CD4-positive, alpha-beta T cell treated with Interleukin-6 at 100 ng/mL for 8 hours (primary cell): Measurements from ENCODE around the gene CCDC14.
"Not testable (repeated sequence)": the region's sequence is repeated elsewhere in the genome, so short reads cannot be mapped to it uniquely, and the experiment has no call there.

Source experiments
- DNase-seq: peaks from one replicate; pipeline ENCODE4 v3.0.0-alpha.2; 2020; ENCODE audit warnings: mixed read lengths, low spot score

CCDC14 gene

GRCh38 chr3:123899300-123899865, 61.6 kb downstream of the CCDC14 start:
- no peak for DNase-seq

DNA sequence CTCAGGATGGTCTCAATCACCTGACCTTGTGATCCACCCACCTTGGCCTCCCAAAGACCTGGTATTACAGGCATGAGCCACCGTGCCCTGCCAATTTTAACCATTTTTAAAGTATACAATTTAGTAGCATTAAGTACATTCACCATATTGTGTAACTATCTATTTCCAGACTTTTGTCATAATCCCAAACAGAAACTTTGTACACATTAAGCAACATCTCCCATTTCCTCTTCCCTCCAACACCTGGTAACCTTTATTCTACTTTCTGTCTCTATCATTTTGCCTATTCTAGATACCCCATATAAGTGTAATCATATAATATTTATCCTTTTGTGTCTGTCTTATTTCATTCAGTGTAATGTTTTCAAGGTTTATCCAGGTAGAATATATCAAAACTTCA, 68.0 kb downstream of the CCDC14 start:
- DNase-seq, result no peak

- no peak for DNase-seq
Observed at GRCh38 chr3:123892195-123892594, 68.8 kb downstream of the CCDC14 start.

GRCh38 chr3:123890991-123891390, 70.0 kb downstream of the CCDC14 start:
- not testable (repeated sequence) for DNase-seq

DNA sequence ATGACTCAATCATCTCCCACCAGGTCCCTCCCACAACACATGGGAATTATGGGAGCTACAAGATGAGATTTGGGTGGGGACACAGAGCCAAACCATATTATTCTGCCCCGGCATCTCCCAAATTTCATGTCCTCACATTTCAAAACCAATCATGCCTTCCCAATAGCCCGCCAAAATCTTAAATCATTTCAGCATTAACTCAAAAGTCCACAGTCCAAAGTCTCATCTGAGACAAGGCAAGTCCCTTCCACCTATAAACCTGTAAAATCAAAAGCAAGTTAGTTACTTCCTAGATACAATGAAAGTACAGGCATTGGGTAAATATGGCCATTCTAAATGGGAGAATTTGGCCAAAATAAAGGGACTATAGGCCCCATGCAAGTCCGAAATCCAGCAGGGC, 70.9 kb downstream of the CCDC14 start:
- DNase-seq, result not testable (repeated sequence)

- DNase-seq, result no peak
Observed at GRCh38 chr3:123884993-123885392, 76.0 kb downstream of the CCDC14 start.

- DNase-seq, result no peak
Observed at GRCh38 chr3:123884203-123884831, 76.7 kb downstream of the CCDC14 start, which contains the start of gene MYLK. Gene MYLK (minus strand): TSS chr3:123884332. CDS start chr3:123793841, 90,491 bp downstream.

DNA sequence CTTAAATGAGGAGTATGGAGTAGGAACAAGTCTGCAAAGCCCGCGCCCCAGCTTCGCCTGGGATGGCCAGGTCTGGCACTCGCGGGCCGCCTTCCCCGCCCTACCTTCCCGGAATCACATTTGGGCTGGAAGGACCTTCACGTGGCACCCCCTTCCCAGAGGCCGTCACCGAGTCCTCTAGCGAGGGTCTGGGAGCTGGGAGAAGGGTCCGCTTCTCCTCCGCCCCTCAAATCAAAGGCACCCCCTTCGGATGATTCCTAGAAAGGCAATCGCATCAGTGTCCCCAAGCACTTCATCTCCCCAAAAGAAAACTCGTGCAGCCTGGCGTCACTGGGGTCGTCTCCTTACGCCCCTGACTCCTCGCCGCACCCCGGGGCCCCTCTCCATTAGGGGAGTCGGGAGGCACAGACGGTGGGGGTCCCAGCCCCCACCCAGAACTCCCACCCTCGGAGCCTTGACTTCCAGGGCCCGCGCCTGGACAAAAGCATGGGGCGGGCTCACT, 77.3 kb downstream of the CCDC14 start:
- no peak for DNase-seq

DNA sequence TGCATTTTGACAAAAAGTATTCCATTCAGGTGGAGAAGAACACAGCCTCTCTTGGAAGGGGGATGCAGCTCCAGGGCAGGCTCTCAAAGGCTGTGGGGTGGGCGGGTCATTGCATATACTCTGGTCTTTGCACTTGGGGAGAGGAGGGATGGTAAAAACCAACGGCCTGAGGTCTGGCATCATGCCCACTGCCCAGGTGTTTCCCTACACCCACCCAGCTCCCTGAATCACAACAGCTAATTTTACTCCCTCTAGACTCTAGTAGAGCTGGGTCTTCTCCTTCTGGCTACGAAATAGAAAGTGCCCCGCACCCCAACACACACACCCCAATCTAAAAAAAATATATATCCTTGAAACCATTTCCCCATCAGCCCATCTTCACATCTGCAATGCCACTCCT, 77.9 kb downstream of the CCDC14 start:
- no peak for DNase-seq

DNA sequence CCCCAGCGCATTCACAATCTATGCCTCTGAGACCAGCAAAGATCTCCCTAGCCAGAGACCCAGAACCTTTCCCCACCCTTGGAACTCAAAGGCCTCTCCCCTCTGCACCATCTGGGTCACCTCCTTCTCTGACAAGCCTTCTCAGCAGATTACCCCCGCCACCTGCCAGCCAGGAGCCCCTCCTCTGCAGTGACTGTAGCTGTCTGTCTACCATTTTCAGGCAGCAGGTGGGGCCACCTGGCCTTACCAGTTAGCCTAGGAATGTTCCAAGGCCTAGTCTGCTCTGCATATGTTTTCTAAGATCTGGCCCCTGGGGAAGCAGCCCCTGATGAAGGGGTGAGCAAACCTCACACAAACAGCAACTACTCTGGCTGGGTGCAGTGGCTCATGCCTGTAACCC, 79.3 kb downstream of the CCDC14 start:
- DNase-seq, result no peak

- DNase-seq, result no peak
Observed at GRCh38 chr3:123880998-123881561, 79.9 kb downstream of the CCDC14 start.

DNA sequence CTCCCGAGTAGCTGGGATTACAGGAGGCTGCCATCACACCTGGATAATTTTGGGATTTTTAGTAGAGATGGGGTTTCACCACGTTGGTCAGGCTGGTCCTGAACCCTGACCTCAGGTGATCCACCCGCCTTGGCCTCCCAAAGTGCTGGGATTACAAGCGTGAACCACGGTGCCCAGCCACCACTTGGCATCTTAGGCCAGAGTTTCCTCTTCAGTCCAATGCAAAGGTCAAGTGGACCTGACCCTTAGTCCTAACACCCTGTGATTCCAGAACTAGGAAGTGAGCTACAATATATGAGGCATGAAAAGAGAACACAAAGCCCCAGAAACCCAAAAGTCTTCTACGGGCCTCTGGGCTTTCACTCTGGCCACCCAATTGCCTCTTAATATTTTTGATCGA, 82.2 kb downstream of the CCDC14 start:
- no peak for DNase-seq

DNA sequence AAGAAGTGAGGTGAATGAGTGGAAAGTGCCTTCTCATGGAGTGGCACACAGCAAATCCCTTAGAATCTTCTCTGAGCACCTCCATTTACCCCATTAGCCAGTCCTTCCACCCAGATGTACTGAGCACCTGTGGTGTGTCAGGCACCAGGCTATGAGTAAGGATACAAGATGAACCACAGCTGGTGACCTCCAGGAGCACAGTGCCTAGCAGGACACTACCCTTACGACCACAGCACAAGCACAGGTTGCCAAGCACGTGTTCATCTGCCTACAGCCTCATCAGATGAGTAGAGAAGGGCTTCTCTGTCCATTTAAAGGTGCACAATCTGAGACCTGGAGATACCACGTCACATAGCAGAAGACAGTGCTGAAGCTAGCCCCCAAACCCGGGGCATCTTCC, 83.1 kb downstream of the CCDC14 start:
- DNase-seq, result no peak

DNA sequence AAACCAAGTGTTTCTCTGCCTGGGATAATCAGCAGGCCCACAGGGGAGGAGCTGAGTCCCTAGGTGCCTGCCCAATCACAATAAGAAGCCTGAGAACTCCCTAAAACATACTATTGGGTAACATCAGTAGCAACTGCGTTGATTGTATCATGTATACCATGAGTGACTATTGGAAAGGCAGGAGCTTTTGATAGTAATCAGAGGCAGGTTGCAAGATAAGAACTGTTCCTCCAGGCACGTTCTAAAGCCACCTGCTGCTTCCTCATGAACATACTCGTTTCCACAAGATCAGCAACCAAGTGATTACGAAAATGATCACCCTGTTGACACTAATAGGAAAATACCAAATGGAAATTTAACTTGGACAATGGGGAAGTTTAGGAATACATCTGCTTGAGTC, 83.6 kb downstream of the CCDC14 start:
- DNase-seq, result no peak

DNA sequence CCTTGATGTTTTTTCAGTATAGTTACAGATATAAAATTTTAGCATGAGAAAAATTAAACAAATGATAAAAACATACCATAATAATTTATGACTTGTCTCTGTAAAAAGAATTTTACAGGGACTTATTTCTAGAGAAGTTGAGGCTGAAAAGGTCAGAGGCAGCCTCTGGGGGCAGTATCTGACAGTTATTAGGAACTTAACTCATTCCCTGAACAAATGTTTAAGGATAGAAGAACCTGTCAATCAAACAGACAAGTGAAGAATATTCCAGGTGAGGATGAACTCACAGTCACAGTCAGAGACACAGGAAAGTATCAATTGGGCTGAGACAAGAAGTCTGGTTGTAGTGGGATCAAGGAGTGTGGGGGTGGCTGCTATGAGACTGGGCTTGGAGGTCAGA, 84.2 kb downstream of the CCDC14 start:
- DNase-seq, result no peak

DNA sequence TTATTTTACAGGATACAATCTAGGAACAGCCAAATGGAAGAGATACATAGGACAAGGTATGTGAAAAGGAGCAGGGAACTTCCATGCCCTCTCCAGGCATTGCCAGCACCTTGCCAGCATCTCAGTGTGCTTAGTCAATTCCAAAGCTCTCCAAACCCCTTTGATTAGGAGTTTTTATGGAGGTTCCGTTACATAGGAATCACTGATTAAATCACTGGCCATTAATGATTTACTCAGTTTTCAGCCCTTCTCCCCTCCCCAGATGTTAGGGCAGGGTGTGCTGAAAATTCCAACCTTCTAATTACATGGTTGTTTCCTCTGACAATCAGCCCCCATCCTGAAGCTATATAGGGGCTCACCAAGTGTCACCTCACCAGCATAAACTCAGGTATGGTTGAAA, 88.4 kb downstream of the CCDC14 start:
- no peak for DNase-seq

DNA sequence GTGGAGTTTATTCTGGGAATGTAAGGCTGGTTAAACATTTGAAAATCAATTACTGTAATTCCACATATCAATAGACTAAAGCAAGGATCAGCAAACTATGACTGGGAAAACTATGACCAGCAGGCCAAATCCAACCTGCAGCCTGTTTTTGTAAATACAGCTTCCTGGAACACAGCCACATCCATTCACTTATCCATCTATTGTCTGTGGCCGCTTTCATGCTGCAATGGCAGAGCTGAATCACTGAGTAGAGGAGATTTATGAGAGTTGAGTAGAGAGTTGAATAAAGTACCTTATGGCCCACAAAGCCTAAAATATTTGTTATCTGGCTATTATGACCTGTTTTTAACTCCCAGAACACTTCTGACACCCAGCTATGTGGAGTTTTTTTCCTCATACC, 89.1 kb downstream of the CCDC14 start:
- no peak for DNase-seq

DNA sequence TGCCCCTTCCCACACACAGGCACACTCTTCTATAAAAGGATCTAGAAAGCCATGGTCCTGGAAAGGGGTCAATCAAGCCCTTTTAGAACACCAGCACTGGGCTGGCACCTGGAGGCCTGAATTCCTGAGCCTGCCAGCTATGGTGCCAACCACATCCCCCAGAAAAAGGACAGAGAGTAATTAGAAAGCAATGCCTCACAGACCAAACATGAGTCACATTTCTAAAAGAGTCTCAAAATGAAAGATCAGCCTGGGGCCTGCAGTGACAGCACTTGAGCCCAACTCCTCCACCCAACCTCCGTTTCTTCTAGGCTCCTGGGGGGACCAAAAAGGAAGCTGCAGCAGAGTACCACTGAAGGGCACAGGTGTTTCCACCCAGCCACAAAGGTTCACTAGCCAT, 91.0 kb downstream of the CCDC14 start:
- no peak for DNase-seq

DNA sequence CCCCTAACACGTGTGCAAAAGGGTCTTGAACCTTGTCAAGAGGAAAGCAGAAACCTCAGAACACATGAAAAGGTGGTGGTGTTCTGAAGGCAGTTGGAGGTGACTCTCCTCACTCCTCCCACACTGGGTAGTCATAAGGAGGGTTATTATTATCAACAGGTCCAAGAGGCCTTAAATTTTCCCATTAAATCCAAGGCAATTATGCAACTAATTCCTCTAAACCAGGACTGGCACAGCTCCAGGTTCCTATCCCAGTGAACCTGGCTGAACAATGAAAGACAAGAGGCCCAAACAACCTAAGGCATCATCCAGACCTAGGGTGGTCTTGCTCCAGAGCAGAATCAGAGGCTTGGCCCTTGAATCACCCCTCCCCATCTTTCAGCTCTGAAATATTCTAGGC, 91.9 kb downstream of the CCDC14 start:
- no peak for DNase-seq

GRCh38 chr3:123864706-123865105, 96.3 kb downstream of the CCDC14 start:
- no peak for DNase-seq
